Measurements from ENCODE around the gene HTR6.

Gene HTR6

DNA sequence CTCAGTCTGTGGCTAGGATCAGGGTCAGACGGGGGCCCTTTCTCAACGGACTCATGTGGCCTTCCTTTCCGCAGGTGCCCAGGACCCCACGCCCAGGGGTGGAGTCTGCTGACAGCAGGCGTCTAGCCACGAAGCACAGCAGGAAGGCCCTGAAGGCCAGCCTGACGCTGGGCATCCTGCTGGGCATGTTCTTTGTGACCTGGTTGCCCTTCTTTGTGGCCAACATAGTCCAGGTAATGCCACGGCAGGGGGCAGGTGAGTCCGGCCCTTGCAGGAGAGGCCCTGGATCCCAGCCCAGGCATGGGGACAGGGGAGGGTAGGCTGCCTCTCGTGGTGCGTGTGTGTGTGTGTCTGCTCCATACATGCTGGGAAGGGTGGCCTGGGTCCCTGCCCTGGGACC lies 13.8 kb downstream of the HTR6 start:
- DNase-seq (ENCODE audit: low read depth), result no peak
- no peak overlapping the region for H3K4me3 ChIP-seq (ENCODE audit: low read depth, low read length)
- TF ChIP-seq, protein P1, sequence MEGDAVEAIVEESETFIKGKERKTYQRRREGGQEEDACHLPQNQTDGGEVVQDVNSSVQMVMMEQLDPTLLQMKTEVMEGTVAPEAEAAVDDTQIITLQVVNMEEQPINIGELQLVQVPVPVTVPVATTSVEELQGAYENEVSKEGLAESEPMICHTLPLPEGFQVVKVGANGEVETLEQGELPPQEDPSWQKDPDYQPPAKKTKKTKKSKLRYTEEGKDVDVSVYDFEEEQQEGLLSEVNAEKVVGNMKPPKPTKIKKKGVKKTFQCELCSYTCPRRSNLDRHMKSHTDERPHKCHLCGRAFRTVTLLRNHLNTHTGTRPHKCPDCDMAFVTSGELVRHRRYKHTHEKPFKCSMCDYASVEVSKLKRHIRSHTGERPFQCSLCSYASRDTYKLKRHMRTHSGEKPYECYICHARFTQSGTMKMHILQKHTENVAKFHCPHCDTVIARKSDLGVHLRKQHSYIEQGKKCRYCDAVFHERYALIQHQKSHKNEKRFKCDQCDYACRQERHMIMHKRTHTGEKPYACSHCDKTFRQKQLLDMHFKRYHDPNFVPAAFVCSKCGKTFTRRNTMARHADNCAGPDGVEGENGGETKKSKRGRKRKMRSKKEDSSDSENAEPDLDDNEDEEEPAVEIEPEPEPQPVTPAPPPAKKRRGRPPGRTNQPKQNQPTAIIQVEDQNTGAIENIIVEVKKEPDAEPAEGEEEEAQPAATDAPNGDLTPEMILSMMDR (IDR thresholded peaks at IDR 0.05; ENCODE audit: low read depth, low read length, missing control alignments), result no peak

DNA sequence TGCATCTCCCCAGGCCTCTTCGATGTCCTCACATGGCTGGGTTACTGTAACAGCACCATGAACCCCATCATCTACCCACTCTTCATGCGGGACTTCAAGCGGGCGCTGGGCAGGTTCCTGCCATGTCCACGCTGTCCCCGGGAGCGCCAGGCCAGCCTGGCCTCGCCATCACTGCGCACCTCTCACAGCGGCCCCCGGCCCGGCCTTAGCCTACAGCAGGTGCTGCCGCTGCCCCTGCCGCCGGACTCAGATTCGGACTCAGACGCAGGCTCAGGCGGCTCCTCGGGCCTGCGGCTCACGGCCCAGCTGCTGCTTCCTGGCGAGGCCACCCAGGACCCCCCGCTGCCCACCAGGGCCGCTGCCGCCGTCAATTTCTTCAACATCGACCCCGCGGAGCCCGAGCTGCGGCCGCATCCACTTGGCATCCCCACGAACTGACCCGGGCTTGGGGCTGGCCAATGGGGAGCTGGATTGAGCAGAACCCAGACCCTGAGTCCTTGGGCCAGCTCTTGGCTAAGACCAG lies 14.3 kb downstream of the HTR6 start:
- TF ChIP-seq, protein P1 (IDR thresholded peaks at IDR 0.05; ENCODE audit: low read depth, low read length, missing control alignments), result no peak

DNA sequence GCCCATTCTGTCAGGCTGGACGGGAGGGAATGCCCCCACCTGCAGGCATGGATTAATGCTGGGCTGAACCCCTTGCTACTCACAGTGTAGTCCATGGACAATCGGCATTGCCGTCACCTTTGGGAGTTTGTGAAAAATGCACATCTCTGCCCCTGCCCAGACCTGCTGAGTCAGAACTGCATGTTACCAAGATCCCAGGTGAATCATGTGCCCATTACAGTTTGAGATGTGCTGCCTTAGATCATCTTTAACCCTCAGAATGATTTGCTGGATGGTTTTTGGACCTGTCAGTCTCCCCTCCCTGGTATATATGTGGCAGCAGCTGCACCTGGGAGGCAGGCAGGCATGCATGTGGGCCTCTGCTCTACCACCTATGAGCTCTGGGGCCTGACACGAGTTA lies 15.0 kb downstream of the HTR6 start:
- TF ChIP-seq, protein P1 (IDR thresholded peaks at IDR 0.05; ENCODE audit: low read depth, low read length, missing control alignments), result no peak
- no peak for DNase-seq (ENCODE audit: low read depth)
- H3K4me3 ChIP-seq (ENCODE audit: low read depth, low read length), result no peak overlapping the region

More for the DNA sequence above, 14.3 kb downstream of the HTR6 start:
- DNase-seq (ENCODE audit: low read depth), result no peak
- H3K4me3 ChIP-seq (ENCODE audit: low read depth, low read length), result no peak overlapping the region

DNA sequence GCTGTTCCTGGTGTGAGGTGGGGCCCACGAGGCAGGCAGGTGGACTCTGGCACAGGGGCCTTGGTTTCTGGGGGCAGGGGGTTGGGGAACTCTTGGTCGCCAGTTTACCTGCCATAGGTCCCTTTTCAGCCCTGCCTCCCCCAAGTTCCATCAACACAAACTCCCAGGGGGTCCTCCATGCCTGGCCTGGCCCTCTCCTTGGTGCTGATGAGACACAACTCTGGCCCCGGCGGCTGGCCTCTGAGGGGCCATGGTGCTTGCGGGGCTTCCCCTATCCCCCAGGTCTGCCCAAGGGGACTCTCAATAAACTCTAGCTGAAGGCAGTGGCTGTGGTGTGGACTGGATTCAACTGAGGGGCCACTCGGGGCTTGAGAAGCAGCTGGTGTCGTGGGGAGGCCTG lies 16.0 kb downstream of the HTR6 start:
- TF ChIP-seq, protein P1 (IDR thresholded peaks at IDR 0.05; ENCODE audit: low read depth, low read length, missing control alignments), result no peak
- no peak for DNase-seq (ENCODE audit: low read depth)

DNA sequence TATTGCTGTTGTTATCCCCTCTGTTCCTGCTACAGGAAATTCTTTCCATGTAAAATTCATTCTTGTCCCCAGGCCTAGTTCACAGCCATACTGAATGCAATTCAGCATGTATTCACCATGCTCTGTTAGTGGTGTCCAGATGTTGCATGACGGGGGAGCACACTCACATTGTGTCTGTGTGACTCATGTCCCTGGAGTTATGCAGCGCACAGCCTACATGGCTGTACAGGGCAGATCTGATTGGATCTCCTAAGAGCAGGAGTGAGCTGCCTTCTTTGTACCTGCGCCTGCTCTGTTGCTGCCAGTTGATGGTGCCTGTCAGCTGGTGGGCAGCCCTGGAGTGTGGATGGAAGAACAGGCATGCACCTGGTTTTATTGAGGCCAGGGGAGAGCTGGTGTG lies 17.6 kb downstream of the HTR6 start:
- TF ChIP-seq, protein P1 (IDR thresholded peaks at IDR 0.05; ENCODE audit: low read depth, low read length, missing control alignments), result no peak
- no peak for DNase-seq (ENCODE audit: low read depth)
- no peak overlapping the region for H3K4me3 ChIP-seq (ENCODE audit: low read depth, low read length)

More for the DNA sequence above, 16.0 kb downstream of the HTR6 start:
- H3K4me3 ChIP-seq (ENCODE audit: low read depth, low read length), result no peak overlapping the region

DNA sequence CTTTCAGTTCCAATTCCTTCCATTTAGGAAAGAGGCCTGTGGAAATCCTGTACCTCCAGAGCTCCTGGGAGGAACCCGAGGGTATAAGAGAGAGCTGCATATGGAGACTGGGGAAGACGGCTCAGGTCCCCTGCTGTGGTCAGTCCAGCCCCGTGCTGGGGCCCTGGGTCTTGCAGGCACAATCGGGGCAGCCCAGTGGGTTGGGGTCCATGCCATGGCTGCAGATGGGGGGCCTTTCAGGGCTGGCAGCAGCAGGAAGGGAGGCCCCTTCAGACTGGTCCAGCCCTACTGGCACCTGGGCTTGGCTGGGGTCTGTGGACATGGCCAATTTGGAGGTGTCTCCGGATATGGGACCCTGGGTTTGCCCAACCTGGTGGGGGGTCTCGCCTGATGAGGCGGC lies 18.2 kb downstream of the HTR6 start:
- DNase-seq (ENCODE audit: low read depth), result no peak
- TF ChIP-seq, protein P1 (IDR thresholded peaks at IDR 0.05; ENCODE audit: low read depth, low read length, missing control alignments), result no peak
- H3K4me3 ChIP-seq (ENCODE audit: low read depth, low read length), result no peak overlapping the region

DNA sequence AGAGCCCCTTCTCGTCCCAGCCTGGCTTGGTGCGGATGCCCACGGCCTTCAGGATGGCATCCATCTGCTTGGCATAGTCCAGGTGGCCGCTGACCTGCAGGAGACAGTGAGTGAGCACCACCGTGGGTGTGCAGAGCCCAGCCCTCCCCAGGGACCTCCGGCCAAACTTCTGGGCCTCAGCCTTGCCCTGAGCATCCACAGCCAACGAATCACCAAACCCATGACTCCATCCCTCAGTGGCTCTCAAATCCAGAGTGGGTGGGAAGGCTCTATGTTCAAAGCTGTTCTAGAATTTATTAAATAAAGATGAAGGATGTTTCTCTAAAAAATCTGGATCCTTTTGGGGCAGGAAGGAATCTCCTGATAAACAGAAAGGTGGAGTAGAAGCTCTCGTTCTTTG lies 18.7 kb downstream of the HTR6 start:
- no peak overlapping the region for H3K4me3 ChIP-seq (ENCODE audit: low read depth, low read length)
- TF ChIP-seq, protein P1 (IDR thresholded peaks at IDR 0.05; ENCODE audit: low read depth, low read length, missing control alignments), result no peak
- DNase-seq (ENCODE audit: low read depth), result no peak

Data from GM12864 (cell line).